ENCODE measurements around the gene PCP4L1.

PCP4L1 gene

DNA sequence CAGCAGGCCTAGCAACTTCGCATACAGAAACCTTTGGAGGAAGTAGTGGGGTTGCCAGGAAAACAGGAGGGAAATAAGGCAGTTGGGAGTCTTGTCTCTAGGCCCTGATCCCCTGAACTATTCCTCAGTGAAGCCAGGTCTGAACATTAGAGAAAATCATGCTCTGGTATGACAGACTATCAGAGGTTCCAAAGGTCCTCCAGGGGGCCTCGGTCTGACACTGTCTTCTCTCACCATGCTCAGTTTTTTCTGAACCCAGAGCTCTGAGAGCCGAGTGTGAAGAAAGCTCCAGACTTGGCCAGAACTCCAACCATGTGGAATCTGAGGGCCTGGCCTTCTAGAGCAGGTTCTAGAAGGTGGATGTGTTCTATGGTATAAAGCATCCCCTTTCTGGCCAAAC lies 28.6 kb upstream of the PCP4L1 start:
- TF ChIP-seq, protein P1, sequence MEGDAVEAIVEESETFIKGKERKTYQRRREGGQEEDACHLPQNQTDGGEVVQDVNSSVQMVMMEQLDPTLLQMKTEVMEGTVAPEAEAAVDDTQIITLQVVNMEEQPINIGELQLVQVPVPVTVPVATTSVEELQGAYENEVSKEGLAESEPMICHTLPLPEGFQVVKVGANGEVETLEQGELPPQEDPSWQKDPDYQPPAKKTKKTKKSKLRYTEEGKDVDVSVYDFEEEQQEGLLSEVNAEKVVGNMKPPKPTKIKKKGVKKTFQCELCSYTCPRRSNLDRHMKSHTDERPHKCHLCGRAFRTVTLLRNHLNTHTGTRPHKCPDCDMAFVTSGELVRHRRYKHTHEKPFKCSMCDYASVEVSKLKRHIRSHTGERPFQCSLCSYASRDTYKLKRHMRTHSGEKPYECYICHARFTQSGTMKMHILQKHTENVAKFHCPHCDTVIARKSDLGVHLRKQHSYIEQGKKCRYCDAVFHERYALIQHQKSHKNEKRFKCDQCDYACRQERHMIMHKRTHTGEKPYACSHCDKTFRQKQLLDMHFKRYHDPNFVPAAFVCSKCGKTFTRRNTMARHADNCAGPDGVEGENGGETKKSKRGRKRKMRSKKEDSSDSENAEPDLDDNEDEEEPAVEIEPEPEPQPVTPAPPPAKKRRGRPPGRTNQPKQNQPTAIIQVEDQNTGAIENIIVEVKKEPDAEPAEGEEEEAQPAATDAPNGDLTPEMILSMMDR (IDR thresholded peaks at IDR 0.05), result no peak
- no peak for DNase-seq (ENCODE audit: low spot score)
- Histone ChIP-seq H3K4me3 (no peak overlapping the region), H3K27ac (no peak overlapping the region)

DNA sequence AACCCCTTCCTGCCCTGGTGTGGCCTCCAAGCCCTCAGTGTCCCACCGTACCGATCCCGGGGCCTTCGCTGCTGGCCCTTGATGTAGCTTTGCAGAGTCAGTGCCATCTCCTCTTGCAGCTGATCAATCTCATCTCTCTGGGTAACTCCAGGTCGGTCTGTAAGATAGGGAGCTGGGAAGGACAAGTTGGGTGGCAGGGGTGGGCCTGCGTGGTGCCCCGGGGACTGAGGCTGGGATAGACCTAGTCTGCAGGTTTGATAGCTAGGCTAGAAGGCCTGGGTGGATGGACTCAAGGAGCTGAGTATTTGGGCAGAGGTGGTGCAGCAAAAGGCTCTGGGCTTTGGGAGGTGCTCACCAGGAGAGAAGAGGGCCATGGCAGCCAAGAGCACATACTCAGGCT lies 27.8 kb upstream of the PCP4L1 start:
- Histone ChIP-seq H3K4me3 (no peak overlapping the region), H3K27ac (no peak overlapping the region)
- TF ChIP-seq, protein P1 (IDR thresholded peaks at IDR 0.05), result no peak
- DNase-seq (ENCODE audit: low spot score), result no peak

DNA sequence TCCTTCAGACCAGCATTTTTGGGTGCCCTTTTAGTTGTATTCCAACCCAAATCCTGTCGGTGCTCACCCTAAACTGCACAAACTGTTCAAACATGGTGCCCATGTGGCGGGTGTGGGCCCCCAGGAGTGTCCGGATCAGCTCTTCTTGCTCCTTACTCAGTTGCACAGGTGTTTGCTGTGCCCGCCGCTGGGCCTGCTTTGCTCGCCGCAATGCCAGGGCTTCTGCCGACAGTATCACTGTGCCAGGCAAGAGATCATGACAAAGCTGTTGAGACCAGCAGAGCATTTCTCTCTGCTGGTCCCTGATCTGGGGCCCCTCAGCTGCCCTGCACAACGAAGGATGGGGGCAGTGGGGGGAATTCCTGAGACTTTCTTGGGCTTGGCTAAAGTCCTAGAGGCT lies 25.4 kb upstream of the PCP4L1 start:
- Histone ChIP-seq H3K27ac (no peak overlapping the region), H3K4me3 (no peak overlapping the region)
- TF ChIP-seq, protein P1 (IDR thresholded peaks at IDR 0.05), result no peak
- no peak for DNase-seq (ENCODE audit: low spot score)

DNA sequence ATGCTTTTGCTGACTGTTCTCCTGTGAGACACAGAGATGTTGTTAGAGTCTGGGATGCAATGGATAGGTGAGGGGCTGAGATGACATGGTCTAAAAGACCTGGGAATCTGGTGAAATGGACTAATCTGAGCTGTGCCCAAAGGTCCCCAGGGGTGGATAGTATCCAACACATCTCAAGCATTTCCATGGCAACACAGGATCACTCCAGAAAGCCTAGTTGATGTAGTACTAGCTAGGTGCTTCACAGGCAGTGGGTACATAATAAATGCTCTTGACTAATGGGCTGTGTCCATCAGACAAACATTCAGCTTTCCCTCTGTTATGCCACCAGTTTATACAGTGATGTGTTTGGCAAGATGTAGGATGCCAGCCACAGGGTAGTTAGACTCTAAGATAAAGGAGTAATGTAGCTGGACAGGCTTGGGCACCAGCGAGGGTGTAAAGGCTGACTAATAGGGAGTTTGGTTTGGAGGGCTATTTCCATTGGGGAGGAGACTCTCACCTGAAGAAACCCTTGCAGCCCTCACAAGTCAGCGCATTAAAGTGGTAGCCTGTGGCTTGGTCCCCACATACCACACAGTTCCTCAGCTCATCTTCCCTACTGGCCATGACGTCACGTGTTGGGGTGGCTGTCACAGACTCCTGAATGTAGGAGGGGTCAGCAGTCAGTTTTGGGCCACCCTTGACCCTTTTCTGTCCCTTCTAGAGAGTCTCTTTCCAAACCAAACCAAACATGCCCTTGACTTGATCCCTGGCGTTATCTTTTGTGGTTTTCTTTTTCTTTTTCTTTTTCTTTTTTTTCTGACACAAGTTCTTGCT lies 22.4 kb upstream of the PCP4L1 start:
- TF ChIP-seq, protein P1 (IDR thresholded peaks at IDR 0.05), result no peak
- no peak for DNase-seq (ENCODE audit: low spot score)
- no peak overlapping the region for H3K27ac ChIP-seq
- H3K4me3 ChIP-seq, result no peak overlapping the region

DNA sequence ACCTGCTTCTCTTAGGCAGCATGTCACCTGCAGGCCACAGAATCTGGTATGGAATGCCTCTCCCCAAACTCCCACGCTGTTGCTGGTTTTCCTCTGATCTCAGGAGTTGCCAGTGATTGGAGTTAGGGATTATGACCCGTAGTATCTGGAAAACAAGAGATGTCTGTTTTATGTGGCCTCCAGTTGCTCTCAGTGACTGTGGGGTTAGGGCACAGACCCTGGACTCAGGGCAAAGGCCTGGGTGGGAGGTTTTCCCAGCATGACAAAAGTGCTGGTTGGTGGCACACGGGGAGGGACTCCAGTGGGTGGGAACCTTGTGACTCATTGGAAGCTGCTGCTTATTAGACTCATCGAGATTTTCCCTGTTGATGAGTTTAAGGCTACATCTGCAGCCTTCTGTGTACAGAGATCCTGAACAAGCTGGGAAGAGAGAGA lies 20.5 kb upstream of the PCP4L1 start, which contains the start of gene NR1I3:
Gene NR1I3 (minus strand): TSS at position 165 of the 435 bp plus-strand sequence. CDS start 1,638 bp downstream, outside the sequence.
- Histone ChIP-seq H3K27ac (no peak within 1 kb of the TSS), H3K4me3 (no peak within 1 kb of the TSS)
- TF ChIP-seq, protein P1 (IDR thresholded peaks at IDR 0.05), result no peak
- DNase-seq (ENCODE audit: low spot score), result no peak

DNA sequence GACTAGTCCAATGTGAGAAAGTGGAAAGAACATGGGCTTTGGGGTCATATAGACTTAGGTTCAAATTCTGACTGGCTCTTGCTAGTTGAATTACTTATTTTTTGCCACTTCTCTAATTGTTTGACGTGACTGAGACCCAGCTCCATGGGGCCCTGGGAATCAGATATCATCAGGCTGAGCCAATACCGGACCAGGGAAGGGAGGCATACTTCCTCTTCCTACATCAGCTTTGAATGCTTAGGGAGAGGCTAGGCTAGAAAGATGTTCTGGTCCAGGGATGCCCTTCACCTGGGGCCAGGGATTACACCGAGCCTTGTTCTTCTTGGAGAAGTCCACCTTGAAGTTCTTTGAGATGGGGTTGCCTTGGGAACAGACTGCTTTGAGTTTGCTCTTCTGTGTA lies 16.9 kb upstream of the PCP4L1 start:
- DNase-seq (ENCODE audit: low spot score), result no peak
- TF ChIP-seq, protein P1 (IDR thresholded peaks at IDR 0.05), result no peak
- H3K4me3 ChIP-seq, result no peak overlapping the region
- no peak overlapping the region for H3K27ac ChIP-seq

DNA sequence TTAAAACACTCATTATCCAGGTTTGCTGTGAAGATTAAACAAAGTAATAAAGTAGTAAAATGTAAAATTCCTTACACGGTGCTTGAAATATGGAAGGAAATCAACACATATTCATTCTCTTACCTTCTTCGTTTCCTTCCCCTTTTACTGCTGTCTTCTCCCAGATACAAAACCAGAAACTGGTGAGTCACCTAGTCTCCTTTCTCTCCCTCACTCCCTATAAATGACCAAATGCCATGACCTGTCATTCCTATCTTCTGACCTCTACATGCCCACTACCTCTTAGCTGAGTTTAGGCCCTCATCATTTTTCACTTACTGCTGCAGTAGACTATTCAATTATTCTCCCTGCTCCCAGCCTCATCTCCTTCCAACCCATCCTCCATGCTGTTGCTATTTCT lies 16.2 kb upstream of the PCP4L1 start:
- no peak for DNase-seq (ENCODE audit: low spot score)
- Histone ChIP-seq H3K27ac (no peak overlapping the region), H3K4me3 (no peak overlapping the region)
- TF ChIP-seq, protein P1 (IDR thresholded peaks at IDR 0.05), result no peak
